ENCODE measurements around the gene GJD2.

- TF ChIP-seq CTCF (conservative IDR thresholded peaks at IDR 0.05; ENCODE audit: low read length): no peak
- no peak for TF ChIP-seq EZH2phosphoT487 (IDR thresholded peaks at IDR 0.05; ENCODE audit: borderline replicate concordance)
Measured at GRCh38 chr15:34724481-34724880, 30.3 kb downstream of the GJD2 start.

Data from Loucy (cell line).